Osteocyte (in vitro differentiated cells): ENCODE measurements around the gene LMBRD2. TPM values are rescaled to one million over a fixed set of nuclear protein-coding genes. Genes with fewer than 3 reads are reported as not detected.
A peak's percentile ranks its signal among the peaks of the same experiment; 100 is the strongest.

Experiments used
- DNase-seq: peaks from one replicate; pipeline ENCODE4 v3.0.0; 2021; ENCODE audit warnings: mixed read lengths; ENCODE audit not compliant: unreplicated experiment; ENCODE audit errors: extremely low spot score
- H3K27ac Mint-ChIP-seq: one replicate; pipeline ENCODE4 v1.8.0; 2021; ENCODE audit warnings: mild to moderate bottlenecking, mixed read lengths; ENCODE audit not compliant: unreplicated experiment
- H3K27me3 Mint-ChIP-seq: one replicate; pipeline ENCODE4 v1.8.0; 2021; ENCODE audit warnings: mixed read lengths; ENCODE audit not compliant: unreplicated experiment
- H3K36me3 Mint-ChIP-seq: one replicate; pipeline ENCODE4 v1.8.0; 2021; ENCODE audit warnings: mixed read lengths; ENCODE audit not compliant: unreplicated experiment
- H3K4me1 Mint-ChIP-seq: one replicate; pipeline ENCODE4 v1.8.0; 2021; ENCODE audit warnings: mixed read lengths; ENCODE audit not compliant: unreplicated experiment
- H3K4me3 Mint-ChIP-seq: one replicate; pipeline ENCODE4 v1.8.0; 2021; ENCODE audit warnings: mild to moderate bottlenecking, moderate library complexity, mixed read lengths; ENCODE audit not compliant: unreplicated experiment
- H3K9me3 Mint-ChIP-seq: one replicate; pipeline ENCODE4 v1.8.0; 2021; ENCODE audit warnings: mixed read lengths; ENCODE audit not compliant: unreplicated experiment
- CTCF ChIP-seq: fragments of 200-600 bp; sonication (generic); IDR thresholded peaks from 2 replicates; pipeline ENCODE4 v1.5.0; 2021; ENCODE audit warnings: antibody characterized with exemption, mild to moderate bottlenecking, moderate library complexity
- total RNA-seq: library from RNA; stranded (reverse); gene quantifications from 2 replicates; pipeline ENCODE4 v1.2.1, GENCODE V29; 2021

LMBRD2 gene
- total RNA-seq, 1 donor from 2014 or later: 8.2 TPM

- Mint-ChIP-seq H3K27ac (no peak overlapping the region), H3K9me3 (no peaks in the 10 kb centered on the region), H3K27me3 (peaks cover 27% of the 10 kb centered on the region), H3K4me1 (no peaks in the 10 kb centered on the region), H3K4me3 (no peak overlapping the region), H3K36me3 (no peaks in the 10 kb centered on the region)
- no peak for DNase-seq
- peak; percentile 19 for TF ChIP-seq CTCF
Observed at GRCh38 chr5:36060420-36060887, 91.2 kb downstream of the LMBRD2 start.

- Mint-ChIP-seq H3K27me3 (peaks cover 21% of the 10 kb centered on the region), H3K36me3 (no peaks in the 10 kb centered on the region), H3K4me3 (no peak overlapping the region), H3K27ac (no peak overlapping the region), H3K4me1 (no peaks in the 10 kb centered on the region), H3K9me3 (no peaks in the 10 kb centered on the region)
- no peak for TF ChIP-seq CTCF
- DNase-seq: no peak
Observed at GRCh38 chr5:36059571-36060419, 91.9 kb downstream of the LMBRD2 start.

GRCh38 chr5:36058776-36059175 lies 92.9 kb downstream of the LMBRD2 start:
- Mint-ChIP-seq H3K27me3 (peaks cover 20% of the 10 kb centered on the region), H3K9me3 (no peaks in the 10 kb centered on the region), H3K4me3 (no peak overlapping the region), H3K4me1 (no peaks in the 10 kb centered on the region), H3K36me3 (no peaks in the 10 kb centered on the region), H3K27ac (no peak overlapping the region)
- DNase-seq: no peak
- TF ChIP-seq CTCF: no peak

- no peaks in the 10 kb centered on the region for H3K9me3 Mint-ChIP-seq
- H3K4me1 Mint-ChIP-seq: no peaks in the 10 kb centered on the region
- H3K27me3 Mint-ChIP-seq: peaks cover 24% of the 10 kb centered on the region
- H3K27ac Mint-ChIP-seq: no peak overlapping the region
- no peak for TF ChIP-seq CTCF
- no peak overlapping the region for H3K4me3 Mint-ChIP-seq
- no peaks in the 10 kb centered on the region for H3K36me3 Mint-ChIP-seq
- no peak for DNase-seq
Observed at GRCh38 chr5:36057386-36057785, 94.3 kb downstream of the LMBRD2 start.

- no peak for DNase-seq
- Mint-ChIP-seq H3K4me3 (no peak overlapping the region), H3K27me3 (peaks cover 26% of the 10 kb centered on the region), H3K4me1 (no peaks in the 10 kb centered on the region), H3K9me3 (no peaks in the 10 kb centered on the region), H3K27ac (no peak overlapping the region), H3K36me3 (no peaks in the 10 kb centered on the region)
- no peak for TF ChIP-seq CTCF
Observed at GRCh38 chr5:36056422-36056821, 95.3 kb downstream of the LMBRD2 start.
